Lower leg skin (tissue), 3 donors: Measurements from ENCODE around the gene SNX5.

Experiments used
- POLR2A ChIP-seq, 2 donors: fragments of 450-650 bp; IDR thresholded peaks; one replicate each; pipeline ENCODE4 v1.6.1; 2016 to 2017; ENCODE audit warnings: antibody characterized with exemption in 2 of 2, mild to moderate bottlenecking in 1 of 2, moderate library complexity in 1 of 2
- TF ChIP-seq, protein P1 (sequence below), 3 donors: fragments of 450-650 bp; IDR thresholded peaks; one replicate each; pipeline ENCODE4 v1.5.1; 2016; ENCODE audit warnings: antibody characterized with exemption in 3 of 3, mild to moderate bottlenecking in 3 of 3, moderate library complexity in 2 of 3

DNA sequence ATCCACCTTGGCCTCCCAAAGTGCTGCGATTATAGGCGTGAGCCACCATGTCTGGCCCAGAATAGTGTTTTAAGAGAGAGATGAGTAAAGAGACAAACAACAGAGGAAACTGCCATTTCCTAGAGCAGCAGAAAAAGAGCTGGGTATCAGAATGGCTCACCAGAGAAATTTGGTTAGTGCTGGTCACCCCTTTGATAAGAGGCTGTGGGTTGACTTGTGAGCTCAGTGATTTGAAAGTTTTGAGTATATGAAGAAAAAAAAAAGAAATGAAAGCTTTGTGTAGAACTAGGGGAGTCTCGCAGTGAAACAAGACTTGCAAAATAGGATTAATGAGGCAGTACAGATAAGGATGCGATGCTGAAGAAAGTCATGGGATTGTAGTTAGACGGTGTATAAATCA, 29.9 kb upstream of the SNX5 start:
- TF ChIP-seq, protein P1, sequence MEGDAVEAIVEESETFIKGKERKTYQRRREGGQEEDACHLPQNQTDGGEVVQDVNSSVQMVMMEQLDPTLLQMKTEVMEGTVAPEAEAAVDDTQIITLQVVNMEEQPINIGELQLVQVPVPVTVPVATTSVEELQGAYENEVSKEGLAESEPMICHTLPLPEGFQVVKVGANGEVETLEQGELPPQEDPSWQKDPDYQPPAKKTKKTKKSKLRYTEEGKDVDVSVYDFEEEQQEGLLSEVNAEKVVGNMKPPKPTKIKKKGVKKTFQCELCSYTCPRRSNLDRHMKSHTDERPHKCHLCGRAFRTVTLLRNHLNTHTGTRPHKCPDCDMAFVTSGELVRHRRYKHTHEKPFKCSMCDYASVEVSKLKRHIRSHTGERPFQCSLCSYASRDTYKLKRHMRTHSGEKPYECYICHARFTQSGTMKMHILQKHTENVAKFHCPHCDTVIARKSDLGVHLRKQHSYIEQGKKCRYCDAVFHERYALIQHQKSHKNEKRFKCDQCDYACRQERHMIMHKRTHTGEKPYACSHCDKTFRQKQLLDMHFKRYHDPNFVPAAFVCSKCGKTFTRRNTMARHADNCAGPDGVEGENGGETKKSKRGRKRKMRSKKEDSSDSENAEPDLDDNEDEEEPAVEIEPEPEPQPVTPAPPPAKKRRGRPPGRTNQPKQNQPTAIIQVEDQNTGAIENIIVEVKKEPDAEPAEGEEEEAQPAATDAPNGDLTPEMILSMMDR (IDR thresholded peaks at IDR 0.05) = no peak
- no peak for TF ChIP-seq POLR2A (IDR thresholded peaks at IDR 0.05)
